GM10847 (cell line): Measurements from ENCODE around the gene DOCK1.

ENCODE experiments used
- POLR2A ChIP-seq: IDR thresholded peaks from 2 replicates; pipeline ENCODE4 v1.6.1; 2011; ENCODE audit not compliant: insufficient read length; ENCODE audit errors: extremely low read depth

DOCK1 gene

GRCh38 chr10:127227663-127228062 is 322.4 kb downstream of the DOCK1 start:
- TF ChIP-seq POLR2A = no peak

- no peak for TF ChIP-seq POLR2A
These were observed 323.1 kb downstream of the DOCK1 start for GRCh38 chr10:127228195-127228787.

GRCh38 chr10:127234306-127234800 is 329.1 kb downstream of the DOCK1 start:
- no peak for TF ChIP-seq POLR2A

- no peak for TF ChIP-seq POLR2A
These were observed 331.0 kb downstream of the DOCK1 start for GRCh38 chr10:127236266-127236665.

- no peak for TF ChIP-seq POLR2A
These were observed 337.7 kb downstream of the DOCK1 start for GRCh38 chr10:127242914-127243313.

GRCh38 chr10:127243490-127244272 is 338.5 kb downstream of the DOCK1 start:
- no peak for TF ChIP-seq POLR2A

- TF ChIP-seq POLR2A = no peak
These were observed 340.2 kb downstream of the DOCK1 start for GRCh38 chr10:127245456-127245855.

GRCh38 chr10:127250031-127250430 is 344.8 kb downstream of the DOCK1 start:
- no peak for TF ChIP-seq POLR2A

GRCh38 chr10:127252818-127253217 is 347.6 kb downstream of the DOCK1 start:
- no peak for TF ChIP-seq POLR2A

GRCh38 chr10:127254276-127254675 is 349.0 kb downstream of the DOCK1 start:
- no peak for TF ChIP-seq POLR2A

GRCh38 chr10:127257395-127257794 is 352.2 kb downstream of the DOCK1 start:
- no peak for TF ChIP-seq POLR2A

GRCh38 chr10:127259347-127259746 is 354.1 kb downstream of the DOCK1 start:
- no peak for TF ChIP-seq POLR2A

- TF ChIP-seq POLR2A = no peak
These were observed 357.4 kb downstream of the DOCK1 start for GRCh38 chr10:127262606-127263005.

GRCh38 chr10:127265288-127265687 is 360.1 kb downstream of the DOCK1 start:
- TF ChIP-seq POLR2A = no peak

GRCh38 chr10:127266431-127266830 is 361.2 kb downstream of the DOCK1 start:
- no peak for TF ChIP-seq POLR2A

GRCh38 chr10:127267442-127267841 is 362.2 kb downstream of the DOCK1 start:
- no peak for TF ChIP-seq POLR2A
